Thymus (tissue), 11 donors: ENCODE results near the gene HARBI1. TPM values are rescaled to one million over a fixed set of nuclear protein-coding genes. Genes with fewer than 3 reads are reported as not detected.

ENCODE experiments used
- DNase-seq, 9 donors: peaks; one replicate each; pipeline ENCODE4 v3.0.0-alpha.2; 2013; ENCODE audit warnings: low spot score in 9 of 9, low read depth in 6 of 9, missing footprints in 1 of 9
- H3K27ac ChIP-seq, 2 donors: one replicate each; pipeline ENCODE4 v1.5.1; 2013; ENCODE audit warnings: control low read depth in 1 of 2, low read depth in 1 of 2, low read length in 1 of 2, mild to moderate bottlenecking in 1 of 2, moderate library complexity in 1 of 2
- H3K27me3 ChIP-seq, 2 donors: one replicate each; pipeline ENCODE4 v1.5.1; 2013; ENCODE audit warnings: low read length in 1 of 2; ENCODE audit not compliant: control insufficient read depth in 2 of 2, insufficient read depth in 1 of 2
- H3K36me3 ChIP-seq, 2 donors: one replicate each; pipeline ENCODE4 v1.5.1; 2013; ENCODE audit warnings: low read length in 1 of 2, mild to moderate bottlenecking in 1 of 2, moderate library complexity in 1 of 2; ENCODE audit not compliant: control insufficient read depth in 2 of 2, insufficient read depth in 2 of 2
- H3K4me1 ChIP-seq, 2 donors: one replicate each; pipeline ENCODE4 v1.5.1; 2013; ENCODE audit warnings: low read length in 2 of 2; ENCODE audit not compliant: control insufficient read depth in 2 of 2, insufficient read depth in 2 of 2
- H3K4me3 ChIP-seq, 2 donors: one replicate each; pipeline ENCODE4 v1.5.1; 2013; ENCODE audit warnings: low read length in 2 of 2, control low read depth in 1 of 2, mild to moderate bottlenecking in 1 of 2
- H3K9me3 ChIP-seq, 2 donors: one replicate each; pipeline ENCODE4 v1.5.1; 2013; ENCODE audit warnings: low read length in 1 of 2, mild to moderate bottlenecking in 1 of 2; ENCODE audit not compliant: control insufficient read depth in 2 of 2, insufficient read depth in 1 of 2
- WGBS: extraction: QIAGEN DNeasy Blood & Tissue Kit; methylation state at CpG from one replicate; pipeline ENCODE4 v1.1.7; 2013; 5-methylcytosine and 5-hydroxymethylcytosine counted together
- polyA plus RNA-seq: library from polyadenylated mRNA; stranded (reverse); fragments of 200-250 nt; gene quantifications from one replicate; pipeline ENCODE4 v1.2.3, GENCODE V29; 2013
- total RNA-seq: library from RNA; stranded (reverse); fragments of 120-200 nt; gene quantifications from one replicate; pipeline ENCODE4 v1.2.4, GENCODE V29; 2013
- donor health status: healthy.

HARBI1 gene
- total and polyA plus RNA-seq, 2 donors, result 3.6 to 4.7 TPM

GRCh38 chr11:46618837-46619236 is 1.8 kb upstream of the HARBI1 start:
- Histone ChIP-seq H3K4me3 (no peak overlapping the region), H3K27ac (no peak overlapping the region), H3K36me3 (peaks cover 13 to 15% of the 10 kb centered on the region in 2 donors), H3K9me3 (peaks cover 0 to 1% of the 10 kb centered on the region in 2 donors), H3K4me1 (peaks cover 12 to 14% of the 10 kb centered on the region in 2 donors), H3K27me3 (no peaks in the 10 kb centered on the region)
- WGBS, result 94% methylated on average over 6 of the region's 6 CpGs
- DNase-seq, result no peak

- Histone ChIP-seq H3K27me3 (no peaks in the 10 kb centered on the region), H3K27ac (peak overlapping the region; percentile 98 to 99), H3K4me3 (peak overlapping the region; percentile 100), H3K9me3 (peaks cover 0 to 1% of the 10 kb centered on the region in 2 donors), H3K4me1 (peaks cover 12 to 14% of the 10 kb centered on the region in 2 donors), H3K36me3 (peaks cover 11 to 14% of the 10 kb centered on the region in 2 donors)
- peak in 1 of 9 donors; percentile 18 for DNase-seq
- 3% methylated on average over 9 of the region's 9 CpGs for WGBS
Observed at GRCh38 chr11:46617972-46618314, 916 bp upstream of the HARBI1 start.

GRCh38 chr11:46616551-46617133 is 385 bp downstream of the HARBI1 start:
- WGBS, result 6% methylated on average over 15 of the region's 15 CpGs
- Histone ChIP-seq H3K27ac (peak overlapping the region; percentile 18 to 78), H3K4me1 (peaks cover 12 to 14% of the 10 kb centered on the region in 2 donors), H3K36me3 (peaks cover 5 to 8% of the 10 kb centered on the region in 2 donors), H3K9me3 (peaks cover 0 to 1% of the 10 kb centered on the region in 2 donors), H3K4me3 (peak overlapping the region; percentile 100), H3K27me3 (no peaks in the 10 kb centered on the region)
- DNase-seq, result no peak

GRCh38 chr11:46615756-46616155 is 1.3 kb downstream of the HARBI1 start:
- no peak for DNase-seq
- Histone ChIP-seq H3K9me3 (peaks cover 0 to 1% of the 10 kb centered on the region in 2 donors), H3K4me1 (peaks cover 12 to 14% of the 10 kb centered on the region in 2 donors), H3K36me3 (peaks cover 2 to 3% of the 10 kb centered on the region in 2 donors), H3K27me3 (no peaks in the 10 kb centered on the region), H3K27ac (no peak overlapping the region), H3K4me3 (no peak overlapping the region)
- 98% methylated on average over 7 of the region's 7 CpGs for WGBS

- H3K4me1 ChIP-seq, result peaks cover 0 to 6% of the 10 kb centered on the region in 2 donors
- 92% methylated on average over 2 of the region's 2 CpGs for WGBS
- H3K27ac ChIP-seq, result no peak overlapping the region
- no peak overlapping the region for H3K4me3 ChIP-seq
- no peak for DNase-seq
- H3K36me3 ChIP-seq, result no peaks in the 10 kb centered on the region
- H3K9me3 ChIP-seq, result no peaks in the 10 kb centered on the region
- no peaks in the 10 kb centered on the region for H3K27me3 ChIP-seq
Observed at GRCh38 chr11:46612326-46612725, 4.7 kb downstream of the HARBI1 start.

- peaks cover 0 to 5% of the 10 kb centered on the region in 2 donors for H3K4me1 ChIP-seq
- H3K27me3 ChIP-seq, result no peaks in the 10 kb centered on the region
- H3K36me3 ChIP-seq, result no peaks in the 10 kb centered on the region
- 95% methylated on average over 5 of the region's 5 CpGs for WGBS
- H3K9me3 ChIP-seq, result no peaks in the 10 kb centered on the region
- H3K27ac ChIP-seq, result no peak overlapping the region
- no peak for DNase-seq
- H3K4me3 ChIP-seq, result no peak overlapping the region
Observed at GRCh38 chr11:46611526-46612304, 5.3 kb downstream of the HARBI1 start.

GRCh38 chr11:46609386-46609785 is 7.6 kb downstream of the HARBI1 start:
- Histone ChIP-seq H3K9me3 (no peaks in the 10 kb centered on the region), H3K4me3 (no peak overlapping the region), H3K27me3 (no peaks in the 10 kb centered on the region), H3K27ac (no peak overlapping the region), H3K36me3 (no peaks in the 10 kb centered on the region), H3K4me1 (no peaks in the 10 kb centered on the region)
- no peak for DNase-seq
- 98% methylated on average over 6 of the region's 6 CpGs for WGBS

GRCh38 chr11:46607516-46607915 is 9.5 kb downstream of the HARBI1 start:
- H3K27me3 ChIP-seq, result no peaks in the 10 kb centered on the region
- H3K27ac ChIP-seq, result no peak overlapping the region
- no peaks in the 10 kb centered on the region for H3K4me1 ChIP-seq
- no peaks in the 10 kb centered on the region for H3K9me3 ChIP-seq
- no peak for DNase-seq
- WGBS, result 100% methylated on average over 1 of the region's 1 CpG
- H3K4me3 ChIP-seq, result no peak overlapping the region
- peaks cover 4 to 8% of the 10 kb centered on the region in 2 donors for H3K36me3 ChIP-seq

GRCh38 chr11:46604796-46605195 is 12.2 kb downstream of the HARBI1 start:
- Histone ChIP-seq H3K9me3 (no peaks in the 10 kb centered on the region), H3K27me3 (no peaks in the 10 kb centered on the region), H3K4me3 (no peak overlapping the region), H3K4me1 (no peaks in the 10 kb centered on the region), H3K36me3 (peaks cover 4 to 8% of the 10 kb centered on the region in 2 donors), H3K27ac (no peak overlapping the region)
- DNase-seq, result no peak
- WGBS, result 100% methylated on average over 1 of the region's 1 CpG
